GM18505 (cell line): ENCODE results near the gene LMBRD1.

Experiments
- ATAC-seq: cut with Tn5 transposase; IDR thresholded peaks from one replicate; pipeline ENCODE4 v1.9.1; 2021; ENCODE audit not compliant: unreplicated experiment
- POLR2A ChIP-seq: IDR thresholded peaks from 4 replicates; pipeline ENCODE4 v1.6.1; 2011; ENCODE audit warnings: borderline replicate concordance; ENCODE audit not compliant: insufficient read depth, insufficient read length; ENCODE audit errors: extremely low read depth

Gene LMBRD1

GRCh38 chr6:69624944-69625343, 171.9 kb downstream of the LMBRD1 start:
- no peak for TF ChIP-seq POLR2A
- ATAC-seq, result no peak
